Measurements from ENCODE around the gene CYP3A7.

DNA sequence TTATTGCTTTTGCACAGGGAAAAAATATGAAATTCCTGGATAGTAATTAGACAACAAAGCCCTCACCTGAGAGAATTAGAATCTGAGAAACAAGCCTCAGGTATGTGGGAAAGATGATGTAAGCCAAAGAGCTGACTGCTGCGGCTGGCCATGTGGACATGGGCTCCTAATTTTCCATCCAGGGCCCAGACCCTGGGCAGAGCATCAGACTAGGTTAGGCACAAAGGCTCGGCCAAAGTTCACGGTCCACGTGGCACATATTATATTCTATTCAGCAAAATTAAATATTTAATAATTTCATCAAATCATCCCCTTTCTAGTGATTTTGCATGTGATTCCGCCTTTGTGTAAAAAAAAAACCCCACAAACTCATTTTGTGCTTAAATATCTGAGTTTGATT is 43.9 kb upstream of the CYP3A7 start:
- TF ChIP-seq, protein P1, sequence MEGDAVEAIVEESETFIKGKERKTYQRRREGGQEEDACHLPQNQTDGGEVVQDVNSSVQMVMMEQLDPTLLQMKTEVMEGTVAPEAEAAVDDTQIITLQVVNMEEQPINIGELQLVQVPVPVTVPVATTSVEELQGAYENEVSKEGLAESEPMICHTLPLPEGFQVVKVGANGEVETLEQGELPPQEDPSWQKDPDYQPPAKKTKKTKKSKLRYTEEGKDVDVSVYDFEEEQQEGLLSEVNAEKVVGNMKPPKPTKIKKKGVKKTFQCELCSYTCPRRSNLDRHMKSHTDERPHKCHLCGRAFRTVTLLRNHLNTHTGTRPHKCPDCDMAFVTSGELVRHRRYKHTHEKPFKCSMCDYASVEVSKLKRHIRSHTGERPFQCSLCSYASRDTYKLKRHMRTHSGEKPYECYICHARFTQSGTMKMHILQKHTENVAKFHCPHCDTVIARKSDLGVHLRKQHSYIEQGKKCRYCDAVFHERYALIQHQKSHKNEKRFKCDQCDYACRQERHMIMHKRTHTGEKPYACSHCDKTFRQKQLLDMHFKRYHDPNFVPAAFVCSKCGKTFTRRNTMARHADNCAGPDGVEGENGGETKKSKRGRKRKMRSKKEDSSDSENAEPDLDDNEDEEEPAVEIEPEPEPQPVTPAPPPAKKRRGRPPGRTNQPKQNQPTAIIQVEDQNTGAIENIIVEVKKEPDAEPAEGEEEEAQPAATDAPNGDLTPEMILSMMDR (IDR thresholded peaks at IDR 0.05; ENCODE audit: low read length) = no peak
- no peak for TF ChIP-seq EZH2 (optimal IDR thresholded peaks at IDR 0.05; ENCODE audit: low read depth, low read length)
- no peak for TF ChIP-seq EZH2phosphoT487 (IDR thresholded peaks at IDR 0.05; ENCODE audit: low read length)
